GM12872 (cell line): Measurements from ENCODE around the gene DDR1.

ENCODE experiments used
- CTCF ChIP-seq: IDR thresholded peaks from 3 replicates; pipeline ENCODE4 v1.5.1; 2011; ENCODE audit warnings: low read depth, mild to moderate bottlenecking, low read length, moderate library complexity; ENCODE audit not compliant: insufficient read depth

The DDR1 gene

GRCh38 chr6:30912746-30913520, 28.6 kb downstream of the DDR1 start:
- TF ChIP-seq CTCF: no peak

GRCh38 chr6:30913721-30914075, 29.4 kb downstream of the DDR1 start:
- TF ChIP-seq CTCF: no peak

- TF ChIP-seq CTCF: peak; percentile 21; the same call in 1 of the 3 replicates
Observed at GRCh38 chr6:30914076-30914853, 29.9 kb downstream of the DDR1 start, which contains the start of gene VARS2. TSS of gene VARS2 (plus strand) at chr6:30914238. CDS start at chr6:30914837, 599 bp downstream.

GRCh38 chr6:30914854-30915590, 30.7 kb downstream of the DDR1 start:
- no peak for TF ChIP-seq CTCF

GRCh38 chr6:30915591-30915946, 31.2 kb downstream of the DDR1 start:
- peak; percentile 66 for TF ChIP-seq CTCF

GRCh38 chr6:30917041-30917440, 32.7 kb downstream of the DDR1 start:
- no peak for TF ChIP-seq CTCF

- no peak for TF ChIP-seq CTCF
Observed at GRCh38 chr6:30917487-30917886, 33.2 kb downstream of the DDR1 start.
